Measurements from ENCODE around the gene TTLL7. TPM values are rescaled to one million over a fixed set of nuclear protein-coding genes. Genes with fewer than 3 reads are reported as not detected.

TTLL7 gene
- total RNA-seq, 1 donor from 2014 or later: not detected

GRCh38 chr1:84013708-84014107, 14.8 kb upstream of the TTLL7 start:
- no peak for ATAC-seq (ENCODE audit: low read depth)
- peaks cover 3% of the 10 kb centered on the region for H3K9me3 Mint-ChIP-seq
- H3K4me1 Mint-ChIP-seq: no peaks in the 10 kb centered on the region

GRCh38 chr1:84012018-84012417, 13.1 kb upstream of the TTLL7 start:
- no peak overlapping the region for H3K4me3 Mint-ChIP-seq
- H3K4me1 Mint-ChIP-seq: no peaks in the 10 kb centered on the region
- no peak for ATAC-seq (ENCODE audit: low read depth)
- no peak for DNase-seq
- no peak overlapping the region for H3K27ac Mint-ChIP-seq
- peaks cover 3% of the 10 kb centered on the region for H3K9me3 Mint-ChIP-seq
- ChIA-PET POLR2A (no interaction called here), CTCF (no interaction called here)
- no peak for TF ChIP-seq CTCF (IDR thresholded peaks at IDR 0.05)
- peaks cover 26% of the 10 kb centered on the region for H3K27me3 Mint-ChIP-seq
- intact Hi-C loops (cut with micrococcal nuclease): no loop called here
- H3K36me3 Mint-ChIP-seq (ENCODE audit: low read depth): no peaks in the 10 kb centered on the region

More at GRCh38 chr1:84013708-84014107, 14.8 kb upstream of the TTLL7 start:
- H3K27me3 Mint-ChIP-seq: peaks cover 20% of the 10 kb centered on the region
- CTCF ChIA-PET: no interaction called here
- no peak for DNase-seq
- no peak overlapping the region for H3K4me3 Mint-ChIP-seq
- TF ChIP-seq CTCF (IDR thresholded peaks at IDR 0.05): no peak
- POLR2A ChIA-PET: no interaction called here
- intact Hi-C loops (cut with micrococcal nuclease): no loop called here
- H3K36me3 Mint-ChIP-seq (ENCODE audit: low read depth): no peaks in the 10 kb centered on the region
- H3K27ac Mint-ChIP-seq: no peak overlapping the region

GRCh38 chr1:84010136-84010535, 11.2 kb upstream of the TTLL7 start:
- Mint-ChIP-seq H3K27ac (no peak overlapping the region), H3K36me3 (ENCODE audit: low read depth) (no peaks in the 10 kb centered on the region), H3K4me1 (no peaks in the 10 kb centered on the region), H3K4me3 (no peak overlapping the region), H3K9me3 (peaks cover 3% of the 10 kb centered on the region), H3K27me3 (peaks cover 30% of the 10 kb centered on the region)
- POLR2A ChIA-PET: no interaction called here
- CTCF ChIA-PET: no interaction called here
- intact Hi-C loops (cut with micrococcal nuclease): no loop called here
- no peak for TF ChIP-seq CTCF (IDR thresholded peaks at IDR 0.05)
- ATAC-seq (ENCODE audit: low read depth): no peak
- DNase-seq: no peak

- no peak for DNase-seq
Observed at GRCh38 chr1:84008631-84009030, 9.7 kb upstream of the TTLL7 start.

GRCh38 chr1:84006591-84006990, 7.7 kb upstream of the TTLL7 start:
- H3K27ac Mint-ChIP-seq: no peak overlapping the region
- no peak overlapping the region for H3K4me3 Mint-ChIP-seq
- TF ChIP-seq CTCF (IDR thresholded peaks at IDR 0.05): no peak
- ChIA-PET POLR2A (no interaction called here), CTCF (no interaction called here)
- DNase-seq: no peak
- intact Hi-C loops (cut with micrococcal nuclease): no loop called here
- peaks cover 33% of the 10 kb centered on the region for H3K27me3 Mint-ChIP-seq
- no peaks in the 10 kb centered on the region for H3K36me3 Mint-ChIP-seq (ENCODE audit: low read depth)
- no peaks in the 10 kb centered on the region for H3K4me1 Mint-ChIP-seq
- no peak for ATAC-seq (ENCODE audit: low read depth)
- H3K9me3 Mint-ChIP-seq: no peaks in the 10 kb centered on the region

More at GRCh38 chr1:84008631-84009030, 9.7 kb upstream of the TTLL7 start:
- intact Hi-C loops (cut with micrococcal nuclease): no loop called here
- Mint-ChIP-seq H3K9me3 (peaks cover 1% of the 10 kb centered on the region), H3K4me1 (no peaks in the 10 kb centered on the region), H3K27me3 (peaks cover 27% of the 10 kb centered on the region), H3K4me3 (no peak overlapping the region), H3K27ac (no peak overlapping the region), H3K36me3 (ENCODE audit: low read depth) (no peaks in the 10 kb centered on the region)
- CTCF ChIA-PET: no interaction called here
- POLR2A ChIA-PET: no interaction called here
- ATAC-seq (ENCODE audit: low read depth): no peak
- TF ChIP-seq CTCF (IDR thresholded peaks at IDR 0.05): no peak

All from activated B cell treated with CpG ODN at 0.5 μM for 24 hours (primary cell).